ENCODE data around the gene CNPY4.

The CNPY4 gene

GRCh38 chr7:100167912-100168323 lies 48.5 kb downstream of the CNPY4 start:
- no peak for DNase-seq (ENCODE audit: low read depth)

GRCh38 chr7:100169147-100169850 lies 49.9 kb downstream of the CNPY4 start:
- DNase-seq (ENCODE audit: low read depth), result no peak

GRCh38 chr7:100170101-100170897 lies 50.9 kb downstream of the CNPY4 start:
- no peak for DNase-seq (ENCODE audit: low read depth)

- no peak for DNase-seq (ENCODE audit: low read depth)
These were observed 51.8 kb downstream of the CNPY4 start for GRCh38 chr7:100171087-100171681.

GRCh38 chr7:100171840-100172239 lies 52.4 kb downstream of the CNPY4 start:
- DNase-seq (ENCODE audit: low read depth), result no peak

GRCh38 chr7:100173806-100174495 lies 54.5 kb downstream of the CNPY4 start:
- no peak for DNase-seq (ENCODE audit: low read depth)

GRCh38 chr7:100174582-100174981 lies 55.1 kb downstream of the CNPY4 start:
- no peak for DNase-seq (ENCODE audit: low read depth)
